ENCODE results near the gene HELZ. TPM values are rescaled to one million over a fixed set of nuclear protein-coding genes. Genes with fewer than 3 reads are reported as not detected.
A peak's percentile ranks its signal among the peaks of the same experiment; 100 is the strongest.

HELZ gene
- total and polyA plus RNA-seq, 2 of the 8 experiments (the other 6 are each of a cell fraction or from before 2014, with no cell fraction given), result 10.0 to 48.7 TPM

DNA sequence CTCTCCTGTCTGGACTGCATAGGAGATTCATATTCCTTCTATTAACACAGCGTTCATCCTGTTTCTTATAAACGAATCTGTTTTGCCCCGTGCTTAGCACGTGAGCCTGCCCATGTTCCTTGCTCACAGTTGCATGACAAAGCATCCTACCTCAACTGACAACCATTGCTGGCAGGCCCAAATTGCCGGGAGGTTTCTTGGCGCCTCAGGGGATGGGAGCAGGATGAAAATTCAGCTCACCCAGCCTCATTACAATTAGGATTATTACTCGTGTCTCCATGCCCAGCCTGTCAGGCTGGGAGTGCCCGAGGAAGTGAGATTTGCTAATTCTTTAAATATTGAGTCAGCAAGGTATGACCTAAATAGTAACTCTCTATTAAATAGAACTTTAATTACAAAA is 36.7 kb upstream of the HELZ start:
- Histone ChIP-seq H2BK120ac (replicated peaks; ENCODE audit: low read depth, low read length) (no peak overlapping the region), H3K56ac (replicated peaks; ENCODE audit: insufficient read length, low read depth, low read length) (no peak overlapping the region), H2BK12ac (ENCODE audit: low read depth, low read length) (no peak overlapping the region), H2AK5ac (ENCODE audit: low read depth, low read length) (no peak overlapping the region), H3K27ac (ENCODE audit: low read depth, low read length) (no peak overlapping the region), H2AFZ (ENCODE audit: low read length) (no peak overlapping the region), H2BK15ac (ENCODE audit: low read length) (no peak overlapping the region), H3K23ac (ENCODE audit: insufficient read length) (no peak overlapping the region), H3K9me3 (ENCODE audit: insufficient read depth in 2 of 2, low read depth in 1 of 2, low read length in 1 of 2) (no peaks in the 10 kb centered on the region), H3K4me1 (replicated peaks in 1 of 4; ENCODE audit: control insufficient read depth in 3 of 4, insufficient read depth in 4 of 4, low read length in 3 of 4) (peaks cover 2 to 13% (median 4%) of the 10 kb centered on the region in 4 experiments; a peak in 3 of 7 replicates), H3K27me3 (replicated peaks in 1 of 4; ENCODE audit: control insufficient read depth in 3 of 4, extremely low read depth in 1 of 4, insufficient read depth in 3 of 4, low read length in 3 of 4) (no peaks in the 10 kb centered on the region), H3K79me2 (ENCODE audit: control insufficient read depth in 1 of 2, insufficient read depth in 2 of 2, low read length in 2 of 2) (no peaks in the 10 kb centered on the region), H3K4me3 (ENCODE audit: extremely low read depth in 1 of 4, insufficient read depth in 2 of 4, low read depth in 3 of 4, low read length in 4 of 4) (no peak overlapping the region), H3K14ac (ENCODE audit: insufficient read length) (no peak overlapping the region), H3K4me2 (ENCODE audit: insufficient read depth in 1 of 2, low read depth in 2 of 2, low read length in 2 of 2) (no peak overlapping the region), H3K4ac (replicated peaks; ENCODE audit: insufficient read length, low read depth, low read length) (no peak overlapping the region), H3K18ac (ENCODE audit: extremely low read depth, low read length) (no peak overlapping the region), H3K23me2 (ENCODE audit: low read depth, low read length) (no peaks in the 10 kb centered on the region), H2BK20ac (ENCODE audit: low read length) (no peak overlapping the region), H3K36me3 (ENCODE audit: control insufficient read depth in 2 of 4, insufficient read depth in 4 of 4, low read length in 3 of 4) (no peaks in the 10 kb centered on the region), H3K79me1 (ENCODE audit: low read depth, low read length) (no peaks in the 10 kb centered on the region), H4K8ac (ENCODE audit: extremely low read depth, insufficient read depth, low read length) (no peak overlapping the region), H3K9ac (replicated peaks in 1 of 4; ENCODE audit: extremely low read depth in 1 of 4, low read depth in 3 of 4, low read length in 3 of 4) (no peak overlapping the region), H4K5ac (ENCODE audit: insufficient read length, low read depth, low read length) (no peak overlapping the region), H4K91ac (replicated peaks; ENCODE audit: insufficient read length, low read length) (peak overlapping the region; percentile 17), H4K20me1 (replicated peaks in 1 of 2; ENCODE audit: control insufficient read depth in 1 of 2, insufficient read depth in 2 of 2, low read length in 2 of 2) (no peaks in the 10 kb centered on the region), H2BK5ac (ENCODE audit: low read depth, low read length) (no peak overlapping the region)
- CTCF ChIA-PET (ENCODE audit: partially characterized antibody), result interaction anchor here (0.9 to 23.4 kb wide), 3 partner anchors 5 to 59 kb away, joined by 3 to 253 read pairs (median 253); no protein-coding TSS in a partner anchor
- FAIRE-seq (no peak), DNase-seq (ENCODE audit: low read depth in 1 of 2, low spot score in 2 of 2) (no peak)
- POLR2A ChIA-PET (ENCODE audit: partially characterized antibody), result interaction anchor here (0.8 kb wide), 1 partner anchor 9 kb away, joined by 3 read pairs; no protein-coding TSS in a partner anchor
- WGBS, 2 experiments (ENCODE audit: extremely low coverage in 1 of 2, insufficient coverage in 1 of 2, insufficient read length in 1 of 2, insufficient replicate concordance in 2 of 2, low coverage in 1 of 2, low lambda C conversion rate in 2 of 2, missing lambda C conversion rate in 1 of 2), result 66% methylated on average over 8 of the region's 8 CpGs; no CpG with 5 or more reads in 1 of the 2 experiments
- TF ChIP-seq PHF8 (conservative IDR thresholded peaks at IDR 0.05; ENCODE audit: low read depth, low read length), result no peak
- TF ChIP-seq CREB1 (IDR thresholded peaks at IDR 0.05), result no peak
- TF ChIP-seq SP2 (IDR thresholded peaks at IDR 0.05; ENCODE audit: low read length), result no peak
- TF ChIP-seq, protein P1, sequence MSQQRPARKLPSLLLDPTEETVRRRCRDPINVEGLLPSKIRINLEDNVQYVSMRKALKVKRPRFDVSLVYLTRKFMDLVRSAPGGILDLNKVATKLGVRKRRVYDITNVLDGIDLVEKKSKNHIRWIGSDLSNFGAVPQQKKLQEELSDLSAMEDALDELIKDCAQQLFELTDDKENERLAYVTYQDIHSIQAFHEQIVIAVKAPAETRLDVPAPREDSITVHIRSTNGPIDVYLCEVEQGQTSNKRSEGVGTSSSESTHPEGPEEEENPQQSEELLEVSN (IDR thresholded peaks at IDR 0.05), result peak; percentile 69
- TF ChIP-seq POU5F1 (IDR thresholded peaks at IDR 0.05; ENCODE audit: low read depth, low read length), result no peak
- no peak for TF ChIP-seq ZNF274 (IDR thresholded peaks at IDR 0.05; ENCODE audit: borderline replicate concordance, extremely low read depth, low read length)
- no peak for TF ChIP-seq SIN3A (conservative IDR thresholded peaks at IDR 0.05 in 1 of 2, IDR thresholded peaks at IDR 0.05 in 1 of 2; ENCODE audit: low read depth in 1 of 2, low read length in 2 of 2)
- no peak for TF ChIP-seq KDM4A (IDR thresholded peaks at IDR 0.05; ENCODE audit: low read depth, low read length, severe bottlenecking)
- no peak for TF ChIP-seq JUN (IDR thresholded peaks at IDR 0.05; ENCODE audit: low read depth, low read length)
- no peak for TF ChIP-seq SIX5 (IDR thresholded peaks at IDR 0.05; ENCODE audit: low read depth, low read length)
- no peak for TF ChIP-seq CHD1 (IDR thresholded peaks at IDR 0.05; ENCODE audit: low read depth, low read length)
- TF ChIP-seq, protein P2, sequence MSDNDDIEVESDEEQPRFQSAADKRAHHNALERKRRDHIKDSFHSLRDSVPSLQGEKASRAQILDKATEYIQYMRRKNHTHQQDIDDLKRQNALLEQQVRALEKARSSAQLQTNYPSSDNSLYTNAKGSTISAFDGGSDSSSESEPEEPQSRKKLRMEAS (IDR thresholded peaks at IDR 0.05), result peak; percentile 86
- no peak for TF ChIP-seq ASH2L (IDR thresholded peaks at IDR 0.05; ENCODE audit: low read length)
- no peak for TF ChIP-seq POLR2A (IDR thresholded peaks at IDR 0.05; ENCODE audit: control extremely low read depth in 1 of 2, low read depth in 2 of 2, low read length in 2 of 2)
- no peak for TF ChIP-seq GTF2F1 (IDR thresholded peaks at IDR 0.05; ENCODE audit: borderline replicate concordance, low read depth, low read length)
